ENCODE data around the gene IFT88. TPM values are rescaled to one million over a fixed set of nuclear protein-coding genes. Genes with fewer than 3 reads are reported as not detected.

The IFT88 gene
- polyA plus RNA-seq, 3 donors = 2.9 to 4.5 (median 4.1) TPM

GRCh38 chr13:20672772-20673171 is 105.8 kb downstream of the IFT88 start:
- Histone ChIP-seq H3K36me3 (replicated peaks in 1 of 2; ENCODE audit: control insufficient read depth in 1 of 2, insufficient read depth in 2 of 2, low read length in 2 of 2) (no peaks in the 10 kb centered on the region), H3K4me3 (replicated peaks in 1 of 3; ENCODE audit: low read depth in 2 of 3, low read length in 3 of 3) (no peak overlapping the region), H3K27ac (ENCODE audit: low read depth in 1 of 2, low read length in 2 of 2) (no peak overlapping the region), H3K79me2 (ENCODE audit: insufficient read depth, low read length) (no peaks in the 10 kb centered on the region), H3K27me3 (ENCODE audit: control insufficient read depth in 2 of 2, insufficient read depth in 2 of 2, low read length in 2 of 2) (no peaks in the 10 kb centered on the region), H3K4me1 (ENCODE audit: control insufficient read depth in 1 of 2, insufficient read depth in 2 of 2, low read length in 2 of 2) (no peaks in the 10 kb centered on the region), H2AFZ (ENCODE audit: insufficient read depth, low read depth, low read length, poor library complexity, severe bottlenecking) (no peak overlapping the region), H3K4me2 (replicated peaks; ENCODE audit: extremely low read depth, low read length, poor library complexity, severe bottlenecking) (no peak overlapping the region), H3K9me3 (replicated peaks in 1 of 2; ENCODE audit: control insufficient read depth in 1 of 2, insufficient read depth in 1 of 2, low read length in 2 of 2) (no peaks in the 10 kb centered on the region), H3K9ac (ENCODE audit: insufficient read depth, low read length, poor library complexity, severe bottlenecking) (no peak overlapping the region), H4K20me1 (ENCODE audit: insufficient read depth, low read length) (no peaks in the 10 kb centered on the region)
- intact Hi-C loops (cut with micrococcal nuclease) = no loop called here
- DNase-seq = no peak
- Mint-ChIP-seq H3K36me3 (peaks cover 11 to 12% of the 10 kb centered on the region in 2 donors), H3K9me3 (no peaks in the 10 kb centered on the region), H3K4me3 (no peak overlapping the region), H3K27ac (no peak overlapping the region), H3K27me3 (ENCODE audit: low read depth in 3 of 3) (no peaks in the 10 kb centered on the region), H3K4me1 (peaks cover 2% of the 10 kb centered on the region)
- WGBS (ENCODE audit: insufficient coverage) = no CpG with 5 or more reads among the region's 2 CpGs
- TF ChIP-seq, protein P1, sequence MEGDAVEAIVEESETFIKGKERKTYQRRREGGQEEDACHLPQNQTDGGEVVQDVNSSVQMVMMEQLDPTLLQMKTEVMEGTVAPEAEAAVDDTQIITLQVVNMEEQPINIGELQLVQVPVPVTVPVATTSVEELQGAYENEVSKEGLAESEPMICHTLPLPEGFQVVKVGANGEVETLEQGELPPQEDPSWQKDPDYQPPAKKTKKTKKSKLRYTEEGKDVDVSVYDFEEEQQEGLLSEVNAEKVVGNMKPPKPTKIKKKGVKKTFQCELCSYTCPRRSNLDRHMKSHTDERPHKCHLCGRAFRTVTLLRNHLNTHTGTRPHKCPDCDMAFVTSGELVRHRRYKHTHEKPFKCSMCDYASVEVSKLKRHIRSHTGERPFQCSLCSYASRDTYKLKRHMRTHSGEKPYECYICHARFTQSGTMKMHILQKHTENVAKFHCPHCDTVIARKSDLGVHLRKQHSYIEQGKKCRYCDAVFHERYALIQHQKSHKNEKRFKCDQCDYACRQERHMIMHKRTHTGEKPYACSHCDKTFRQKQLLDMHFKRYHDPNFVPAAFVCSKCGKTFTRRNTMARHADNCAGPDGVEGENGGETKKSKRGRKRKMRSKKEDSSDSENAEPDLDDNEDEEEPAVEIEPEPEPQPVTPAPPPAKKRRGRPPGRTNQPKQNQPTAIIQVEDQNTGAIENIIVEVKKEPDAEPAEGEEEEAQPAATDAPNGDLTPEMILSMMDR (IDR thresholded peaks at IDR 0.05) = no peak

GRCh38 chr13:20673715-20674114 is 106.8 kb downstream of the IFT88 start:
- Mint-ChIP-seq H3K4me3 (no peak overlapping the region), H3K9me3 (no peaks in the 10 kb centered on the region), H3K36me3 (peaks cover 11 to 12% of the 10 kb centered on the region in 2 donors), H3K27me3 (ENCODE audit: low read depth in 3 of 3) (no peaks in the 10 kb centered on the region), H3K4me1 (peaks cover 2% of the 10 kb centered on the region), H3K27ac (no peak overlapping the region)
- Histone ChIP-seq H3K9ac (ENCODE audit: insufficient read depth, low read length, poor library complexity, severe bottlenecking) (no peak overlapping the region), H3K4me2 (replicated peaks; ENCODE audit: extremely low read depth, low read length, poor library complexity, severe bottlenecking) (no peak overlapping the region), H4K20me1 (ENCODE audit: insufficient read depth, low read length) (no peaks in the 10 kb centered on the region), H3K27me3 (ENCODE audit: control insufficient read depth in 2 of 2, insufficient read depth in 2 of 2, low read length in 2 of 2) (no peaks in the 10 kb centered on the region), H3K4me3 (replicated peaks in 1 of 3; ENCODE audit: low read depth in 2 of 3, low read length in 3 of 3) (no peak overlapping the region), H3K36me3 (replicated peaks in 1 of 2; ENCODE audit: control insufficient read depth in 1 of 2, insufficient read depth in 2 of 2, low read length in 2 of 2) (no peaks in the 10 kb centered on the region), H3K79me2 (ENCODE audit: insufficient read depth, low read length) (no peaks in the 10 kb centered on the region), H3K9me3 (replicated peaks in 1 of 2; ENCODE audit: control insufficient read depth in 1 of 2, insufficient read depth in 1 of 2, low read length in 2 of 2) (no peaks in the 10 kb centered on the region), H3K27ac (ENCODE audit: low read depth in 1 of 2, low read length in 2 of 2) (no peak overlapping the region), H2AFZ (ENCODE audit: insufficient read depth, low read depth, low read length, poor library complexity, severe bottlenecking) (no peak overlapping the region), H3K4me1 (ENCODE audit: control insufficient read depth in 1 of 2, insufficient read depth in 2 of 2, low read length in 2 of 2) (no peaks in the 10 kb centered on the region)
- no peak for DNase-seq
- TF ChIP-seq, protein P1 (IDR thresholded peaks at IDR 0.05) = no peak
- intact Hi-C loops (cut with micrococcal nuclease) = no loop called here
- 97% methylated on average over 3 of the region's 5 CpGs for WGBS (ENCODE audit: insufficient coverage)
